Activated T-cell treated with anti-CD3 and anti-CD28 coated beads, Interleukin-2, amount 50 U/mL, for 1 hour (primary cell): ENCODE data around the gene PXT1.
A peak's percentile ranks its signal among the peaks of the same experiment; 100 is the strongest.
"Not testable (repeated sequence)": the region's sequence is repeated elsewhere in the genome, so short reads cannot be mapped to it uniquely, and the experiment has no call there.

ENCODE experiments used
- DNase-seq: peaks from one replicate; pipeline ENCODE4 v3.0.0-alpha.2; 2020

PXT1 gene

DNA sequence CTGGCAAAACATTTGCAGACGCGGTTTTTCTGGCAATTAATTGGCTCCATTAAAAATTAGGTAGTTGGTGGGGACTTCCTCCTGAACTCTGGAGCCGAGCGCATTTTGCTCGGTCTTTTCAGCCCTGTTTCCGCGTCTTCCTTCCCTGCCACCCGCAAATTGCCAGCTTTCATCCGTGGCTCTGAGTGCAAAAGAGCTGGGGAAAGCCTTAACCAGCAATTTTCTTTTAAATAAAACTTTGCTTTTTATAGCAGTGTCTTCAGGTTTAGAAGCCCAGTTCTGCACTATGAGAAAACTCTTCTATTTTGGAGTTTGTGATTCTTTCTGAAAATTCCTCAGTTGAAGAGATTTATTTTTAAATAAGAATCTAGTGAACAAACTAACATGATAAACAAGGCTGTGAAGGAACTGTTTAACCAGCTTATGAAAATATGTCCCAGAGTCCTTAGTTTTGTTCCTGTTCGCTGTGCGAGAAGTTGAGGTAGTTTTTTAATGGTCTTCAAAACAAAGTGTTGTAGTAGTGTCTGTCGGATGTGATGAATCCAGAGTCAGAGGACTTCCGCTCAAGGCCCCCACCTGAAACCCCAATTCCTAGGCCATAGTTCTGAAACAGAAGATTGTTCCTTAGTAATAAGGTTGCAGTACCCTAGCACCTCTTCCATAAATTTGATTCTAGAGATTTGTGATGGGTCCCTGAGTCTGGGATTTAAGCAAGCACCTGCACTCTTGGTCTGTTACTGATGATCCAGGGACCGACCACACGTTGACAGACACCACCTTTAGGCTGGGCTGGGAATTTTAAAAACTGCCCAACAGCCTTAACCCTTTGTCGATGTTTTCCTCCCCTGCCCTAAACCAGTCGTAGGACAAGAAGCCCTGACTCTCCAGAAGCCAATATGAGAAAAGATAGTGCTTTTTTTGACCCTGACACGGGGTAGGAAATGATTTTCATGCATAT is 1.1 kb upstream of the PXT1 start:
- DNase-seq = no peak

DNA sequence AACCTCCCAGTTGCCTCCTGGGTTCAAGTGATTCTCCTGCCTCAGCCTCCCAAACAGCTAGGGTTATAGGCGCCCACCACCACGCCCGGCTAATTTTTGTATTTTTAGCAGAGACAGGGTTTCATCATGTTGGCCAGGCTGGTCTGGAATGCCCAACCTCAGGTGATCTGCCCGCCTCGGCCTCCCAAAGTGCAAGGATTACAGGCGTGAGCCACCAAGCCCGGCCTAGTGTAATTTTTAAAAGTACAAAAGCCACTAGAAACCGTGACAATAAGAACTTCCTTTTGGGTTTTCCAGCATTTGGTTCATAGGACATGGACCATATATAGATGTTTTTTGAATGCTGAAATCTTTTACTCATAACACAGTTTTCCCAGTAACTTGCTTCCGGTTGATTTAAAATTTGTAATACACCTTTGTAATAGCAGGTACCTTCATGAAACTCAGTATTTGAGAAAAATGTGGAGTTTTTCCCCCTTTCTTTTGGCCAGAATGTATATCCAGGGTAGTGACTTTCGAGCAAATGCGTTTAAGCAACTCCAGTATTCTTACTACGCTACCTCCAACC is 467 bp downstream of the PXT1 start:
- DNase-seq = no peak

- DNase-seq = peak; percentile 78
Observed at GRCh38 chr6:36441307-36441894, 1.3 kb downstream of the PXT1 start.

- no peak for DNase-seq
Observed at GRCh38 chr6:36436466-36436865, 6.2 kb downstream of the PXT1 start.

GRCh38 chr6:36432151-36432671 is 10.4 kb downstream of the PXT1 start:
- no peak for DNase-seq

GRCh38 chr6:36431197-36431596 is 11.5 kb downstream of the PXT1 start:
- DNase-seq = no peak

DNA sequence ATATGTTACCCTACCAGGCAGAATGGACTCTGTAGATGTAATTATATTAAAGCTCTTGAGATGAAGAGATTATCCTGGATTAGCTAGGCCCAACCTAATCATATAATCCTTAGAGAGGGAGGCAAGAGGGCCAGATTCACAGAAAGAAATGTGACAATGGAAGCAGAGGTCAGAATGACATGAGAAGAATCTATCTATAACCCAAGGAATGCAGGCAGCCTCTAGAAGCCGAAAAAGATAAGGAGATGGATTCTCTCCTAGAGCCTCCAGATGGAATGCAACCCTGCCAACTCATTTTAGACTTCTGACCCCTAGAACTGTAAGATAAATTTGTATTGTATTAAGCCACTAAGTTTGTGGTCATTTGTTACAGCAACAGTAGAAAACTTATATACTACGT is 12.3 kb downstream of the PXT1 start:
- no peak for DNase-seq

DNA sequence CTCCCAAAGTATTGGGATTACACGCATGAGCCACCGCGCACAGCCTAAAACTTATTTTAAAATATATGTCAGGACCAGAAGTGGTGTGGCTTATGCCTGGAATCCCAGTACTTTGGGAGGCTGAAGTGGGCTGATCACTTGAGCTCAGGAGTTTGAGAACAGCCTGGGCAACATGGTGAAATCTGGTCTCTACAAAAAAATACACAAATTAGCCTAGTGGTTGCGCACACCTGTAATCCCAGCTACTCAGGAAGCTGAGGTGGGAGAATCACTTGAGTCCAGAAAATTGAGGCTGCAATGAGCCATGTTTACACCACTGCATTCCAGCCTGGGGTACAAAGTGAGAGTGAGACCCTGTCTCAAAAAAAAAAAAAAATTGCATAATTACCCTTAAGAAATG is 13.7 kb downstream of the PXT1 start:
- DNase-seq = no peak

DNA sequence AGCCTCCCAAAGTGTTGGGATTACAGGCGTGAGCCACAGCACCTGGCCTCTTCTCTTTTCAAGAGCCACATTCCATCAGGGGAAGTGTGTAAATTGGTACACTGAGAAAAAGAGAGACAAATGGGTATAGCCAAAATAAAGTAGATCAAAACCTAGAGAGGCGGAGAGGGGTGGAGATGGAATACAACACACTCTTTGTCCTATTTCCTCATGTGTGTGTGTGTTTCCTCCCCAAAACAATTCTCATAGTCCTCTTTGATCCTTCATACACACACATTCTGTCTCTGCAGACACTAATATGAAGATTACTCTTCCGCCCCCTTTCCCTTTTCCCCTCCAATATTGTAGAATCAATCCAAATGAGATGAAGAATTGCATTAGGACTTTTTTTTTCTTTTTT is 16.0 kb downstream of the PXT1 start:
- DNase-seq = no peak

GRCh38 chr6:36423101-36423824 is 19.4 kb downstream of the PXT1 start:
- peak; percentile 96 for DNase-seq

DNA sequence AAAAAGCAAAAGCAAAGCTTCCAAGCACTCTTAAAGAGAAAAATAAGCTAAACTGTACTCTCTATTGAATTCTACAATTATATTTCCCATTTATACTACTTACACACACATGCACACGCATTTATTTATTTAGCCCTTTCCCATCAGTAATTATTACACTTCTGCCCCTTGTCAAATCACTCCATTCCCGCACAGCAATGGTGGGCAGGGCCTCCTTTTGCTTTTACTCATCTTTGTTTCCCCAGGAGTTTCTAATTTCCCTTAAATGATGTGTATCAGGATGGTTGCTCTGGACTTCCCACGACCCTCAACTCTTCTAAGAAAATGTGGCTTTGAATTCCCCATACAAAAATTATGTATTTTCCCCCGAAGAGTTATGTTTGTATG is 19.9 kb downstream of the PXT1 start:
- no peak for DNase-seq

DNA sequence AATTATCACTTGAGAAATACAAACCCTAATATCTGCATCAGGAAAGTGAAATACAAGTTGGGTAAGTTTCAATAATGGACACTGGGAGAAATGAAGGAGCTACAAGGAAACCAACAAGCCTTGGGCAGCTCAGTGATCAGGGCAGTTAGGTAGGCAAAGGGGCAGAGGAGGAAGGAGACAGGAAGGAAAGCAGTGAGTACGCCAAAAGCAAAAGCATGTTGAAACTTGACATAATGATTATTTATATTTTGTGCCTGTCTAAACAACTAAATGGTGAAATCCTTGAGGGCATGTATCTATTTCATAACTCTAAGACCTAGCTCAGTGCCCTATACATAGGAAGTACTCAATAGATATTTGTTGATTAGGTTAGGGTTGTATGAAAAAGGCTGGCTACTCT is 23.3 kb downstream of the PXT1 start:
- DNase-seq = no peak

DNA sequence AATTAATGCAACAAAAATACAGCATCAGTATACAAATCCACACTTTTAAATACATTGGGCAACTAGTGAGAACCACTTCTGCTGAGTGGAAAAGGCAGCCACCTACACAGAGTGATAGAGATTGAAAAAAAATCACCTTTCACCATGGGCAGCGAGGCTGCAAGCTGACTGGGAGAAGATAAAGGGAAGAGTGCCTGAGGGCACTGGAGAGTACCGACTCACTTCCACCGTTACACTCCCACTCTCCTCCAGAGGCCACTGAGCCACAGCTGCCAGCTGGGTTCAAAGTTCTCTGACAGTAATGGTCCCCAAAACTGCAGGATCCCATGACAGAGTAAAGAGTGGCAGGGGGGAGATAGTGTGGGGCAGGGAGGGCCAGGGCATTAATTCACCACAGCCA is 24.1 kb downstream of the PXT1 start:
- DNase-seq = no peak

GRCh38 chr6:36414481-36414880 is 28.2 kb downstream of the PXT1 start:
- no peak for DNase-seq

DNA sequence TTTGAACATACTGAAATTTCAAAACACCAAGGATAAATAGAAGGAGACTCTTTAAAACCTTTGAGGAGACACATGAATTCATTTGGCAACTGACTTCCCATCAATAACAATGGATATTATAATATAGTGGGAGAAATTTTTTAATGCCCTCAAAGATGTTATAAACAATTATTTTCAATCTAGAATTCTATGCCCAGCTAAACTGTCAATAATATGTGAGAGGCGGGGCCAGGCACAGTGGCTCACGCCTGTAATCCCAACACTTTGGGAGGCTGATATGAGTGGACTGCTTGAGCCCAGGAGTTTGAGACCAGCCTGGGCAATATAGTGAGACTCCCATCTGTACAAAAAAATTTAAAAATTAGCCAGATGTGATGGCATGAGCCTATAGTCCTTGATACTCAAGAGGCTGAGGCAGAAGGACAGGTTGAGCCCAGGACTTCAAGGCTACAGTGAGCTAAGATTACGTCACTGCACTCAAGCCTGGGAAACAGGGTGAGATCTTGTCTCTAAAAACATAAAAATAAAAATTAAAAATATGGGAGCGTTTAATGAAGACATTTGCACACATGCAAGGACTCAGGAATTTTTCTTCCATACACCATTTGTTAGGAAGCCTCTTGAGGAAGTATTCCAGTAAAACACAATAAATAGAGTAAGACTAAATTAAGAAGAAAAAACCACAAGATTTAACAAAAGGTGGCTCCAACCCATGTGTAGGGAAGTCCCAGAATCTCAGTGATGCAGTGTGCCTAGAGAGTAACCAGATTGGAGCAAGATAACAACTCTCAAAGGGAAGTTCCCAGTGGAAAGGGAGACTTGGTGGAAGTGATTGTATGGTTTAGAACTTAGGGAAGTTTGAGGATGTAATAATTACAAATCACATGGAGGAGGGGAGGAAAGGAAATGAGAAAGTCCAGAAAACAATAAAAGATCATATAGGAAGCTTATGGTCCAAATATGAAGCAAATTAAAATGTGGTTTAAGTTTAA is 28.9 kb downstream of the PXT1 start:
- DNase-seq = no peak

DNA sequence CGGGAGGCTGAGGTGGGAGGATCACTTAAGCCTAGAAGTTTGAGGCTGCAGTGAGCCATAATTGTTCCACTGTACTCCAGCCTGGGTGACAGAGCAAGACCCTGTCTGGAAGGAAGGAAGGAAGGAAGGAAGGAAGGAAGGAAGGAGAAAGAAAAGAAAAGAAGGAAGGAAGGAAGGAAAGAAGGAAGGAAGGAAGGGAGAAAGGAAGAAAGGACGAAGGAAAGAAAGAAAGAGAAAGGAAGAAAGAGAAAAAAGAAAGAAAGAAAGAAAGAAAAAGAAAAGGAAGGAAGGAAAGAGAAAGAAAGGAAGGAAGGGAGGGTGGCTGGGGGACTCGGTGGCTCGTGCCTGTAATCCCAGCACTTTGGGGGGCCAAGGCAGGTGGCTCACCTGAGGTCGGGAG is 32.9 kb downstream of the PXT1 start:
- DNase-seq = not testable (repeated sequence)

DNA sequence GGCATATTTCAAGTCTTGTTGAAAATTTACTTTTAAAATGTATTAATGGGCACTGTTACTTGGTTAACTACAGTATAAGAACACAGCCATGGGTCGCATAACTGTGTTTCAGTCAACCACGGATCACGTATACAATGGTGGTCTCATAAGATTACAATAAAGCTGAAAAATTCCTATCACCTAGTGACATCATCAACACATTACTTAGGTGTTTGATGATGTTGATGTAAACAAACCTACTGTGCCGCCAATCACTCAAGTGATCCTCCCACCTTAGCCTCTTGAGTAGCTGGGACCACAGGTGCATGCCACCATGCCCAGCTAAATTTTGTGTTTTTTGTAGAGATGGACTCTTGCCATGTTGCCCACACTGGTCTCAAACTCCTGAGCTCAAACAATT is 38.5 kb downstream of the PXT1 start:
- DNase-seq = no peak

- DNase-seq = no peak
Observed at GRCh38 chr6:36402481-36402880, 40.2 kb downstream of the PXT1 start.

DNA sequence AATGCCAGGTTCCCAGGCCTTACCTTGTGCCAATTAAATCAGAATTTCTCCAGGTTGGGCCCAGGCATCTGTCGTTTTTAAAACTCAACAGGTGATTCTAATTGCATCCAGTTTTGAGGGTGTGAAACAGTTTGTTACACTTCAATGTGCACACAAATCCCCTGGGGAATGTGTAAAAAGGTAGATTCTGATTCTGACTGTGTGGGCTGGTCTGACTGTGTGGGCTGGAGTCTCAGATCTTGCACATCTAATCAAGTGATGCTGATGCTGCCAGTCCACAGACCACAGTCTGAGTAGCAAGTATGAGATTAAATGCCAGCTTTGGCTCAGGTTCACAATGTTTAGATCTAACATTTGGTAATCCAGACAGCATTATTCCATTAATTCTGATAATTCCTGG is 42.7 kb downstream of the PXT1 start:
- no peak for DNase-seq

DNA sequence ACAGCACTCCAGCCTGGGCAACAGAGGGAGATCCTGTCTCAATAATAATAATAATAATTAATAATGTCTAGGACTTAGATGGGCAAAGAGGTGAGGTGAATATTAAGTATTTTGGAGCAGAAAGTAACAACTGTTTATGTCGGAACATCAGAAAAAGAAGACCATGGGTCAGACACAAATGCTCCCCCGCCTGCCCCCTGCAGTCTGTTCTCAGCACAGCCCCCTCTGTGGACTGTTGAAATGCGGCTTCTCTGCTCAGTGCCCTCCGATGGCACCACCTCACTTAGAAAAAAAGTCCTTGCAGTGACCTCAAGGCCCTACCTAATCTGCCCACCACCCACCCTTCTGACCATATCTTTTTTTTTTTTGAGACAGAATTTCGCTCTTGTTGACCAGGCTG is 50.0 kb downstream of the PXT1 start:
- no peak for DNase-seq

GRCh38 chr6:36389353-36389752 is 53.3 kb downstream of the PXT1 start:
- no peak for DNase-seq
